Keratinocyte (primary cell): ENCODE data around the gene NPVF. TPM values are rescaled to one million over a fixed set of nuclear protein-coding genes. Genes with fewer than 3 reads are reported as not detected.

Experiments
- DNase-seq: peaks from one replicate; pipeline ENCODE4 v3.0.0-alpha.2; 2011; ENCODE audit warnings: low read depth, missing footprints, low spot score
- FAIRE-seq: peaks from 2 replicates; lab custom pipeline; 2011; peaks lifted over from hg19 to GRCh38; lab: Jason Lieb, UNC
- H2AFZ ChIP-seq: 2 replicates; pipeline ENCODE4 v1.6.0; 2012; ENCODE audit warnings: low read length, control low read depth, inconsistent platforms; ENCODE audit not compliant: control insufficient read depth
- H3K27ac ChIP-seq: 2 replicates; pipeline ENCODE4 v1.5.1; 2011; ENCODE audit warnings: low read length; ENCODE audit not compliant: control insufficient read depth, insufficient read depth
- H3K27me3 ChIP-seq: 3 replicates; pipeline ENCODE4 v1.6.0; 2011; ENCODE audit warnings: low read length; ENCODE audit not compliant: control insufficient read depth, insufficient read depth; ENCODE audit errors: extremely low read depth
- H3K36me3 ChIP-seq, 2 experiments: 2 replicates in 1 of 2; 3 replicates in 1 of 2; pipeline ENCODE4 v1.5.1; 2011; ENCODE audit warnings: low read length in 2 of 2, mild to moderate bottlenecking in 1 of 2; ENCODE audit not compliant: control insufficient read depth in 2 of 2, insufficient read depth in 2 of 2; ENCODE audit errors: extremely low read depth in 1 of 2
- H3K4me1 ChIP-seq: 3 replicates; pipeline ENCODE4 v1.5.1; 2011; ENCODE audit warnings: low read length; ENCODE audit not compliant: control insufficient read depth, insufficient read depth; ENCODE audit errors: extremely low read depth
- H3K4me2 ChIP-seq: 3 replicates; pipeline ENCODE4 v1.6.0; 2011; ENCODE audit warnings: low read depth, low read length; ENCODE audit not compliant: control insufficient read depth, insufficient read depth; ENCODE audit errors: extremely low read depth
- H3K4me3 ChIP-seq, 3 experiments: fragments of 200-600 bp in 1 of 3; sonication (generic) in 1 of 3; 2 replicates in 2 of 3; 3 replicates in 1 of 3; pipeline ENCODE4 v1.5.1; 2011 to 2016; ENCODE audit warnings: low read length in 3 of 3, mild to moderate bottlenecking in 3 of 3, control low read depth in 2 of 3, inconsistent platforms in 1 of 3, low read depth in 1 of 3, mixed read lengths in 1 of 3, mixed run types in 1 of 3, moderate library complexity in 1 of 3; ENCODE audit not compliant: control insufficient read depth in 2 of 3, insufficient read depth in 2 of 3; ENCODE audit errors: extremely low read depth in 1 of 3
- H3K79me2 ChIP-seq: 2 replicates; pipeline ENCODE4 v1.6.0; 2012; ENCODE audit warnings: low read length; ENCODE audit not compliant: control insufficient read depth, insufficient read depth
- H3K9ac ChIP-seq: 3 replicates; pipeline ENCODE4 v1.6.0; 2011; ENCODE audit warnings: low read length; ENCODE audit not compliant: control insufficient read depth, insufficient read depth; ENCODE audit errors: extremely low read depth
- H3K9me1 ChIP-seq: 3 replicates; pipeline ENCODE4 v1.6.0; 2011; ENCODE audit warnings: low read length; ENCODE audit not compliant: control insufficient read depth, insufficient read depth; ENCODE audit errors: extremely low read depth
- H3K9me3 ChIP-seq: 2 replicates; pipeline ENCODE4 v1.5.1; 2012; ENCODE audit warnings: low read depth, low read length; ENCODE audit not compliant: control insufficient read depth
- H4K20me1 ChIP-seq: 3 replicates; pipeline ENCODE4 v1.6.0; 2011; ENCODE audit warnings: low read length; ENCODE audit not compliant: control insufficient read depth, insufficient read depth; ENCODE audit errors: extremely low read depth
- EZH2 ChIP-seq: IDR thresholded peaks from one replicate; pipeline ENCODE4 v1.6.1; 2012; ENCODE audit warnings: inconsistent platforms, mild to moderate bottlenecking, low read length, moderate library complexity
- dilution Hi-C: fragments of 300-500 bp; cut with MboI; formaldehyde crosslinking; loops from one replicate; pipeline ENCODE4 v1.7.0; 2020; ENCODE audit warnings: low sequenced_read_pairs; ENCODE audit not compliant: extremely low pct_ligation_motif_present
- polyA plus RNA-seq, 5 experiments: library from polyadenylated mRNA; depleted of rRNA in 3 of 5; stranded (reverse) in 3 of 5; stranded (forward) in 1 of 5; unstranded in 1 of 5; fragments of >200 nt; gene quantifications; 1 replicate in 1 of 5; 2 replicates in 3 of 5; 3 replicates in 1 of 5; pipeline versions ENCODE4 v1.2.1 to v1.2.3, GENCODE V29; 2011 to 2012; ENCODE audit warnings: missing spikeins in 2 of 5, low read depth in 1 of 5, low replicate concordance in 1 of 5
- TF ChIP-seq, protein P1 (sequence below), 3 experiments: IDR thresholded peaks in 1 of 3; conservative IDR thresholded peaks in 1 of 3; optimal IDR thresholded peaks in 1 of 3; 2 replicates in 2 of 3; 3 replicates in 1 of 3; pipeline versions ENCODE3 to v1.5.1; 2011; ENCODE audit warnings: low read length in 3 of 3, mild to moderate bottlenecking in 3 of 3, moderate library complexity in 2 of 3, control low read depth in 1 of 3, inconsistent platforms in 1 of 3; ENCODE audit not compliant: insufficient read depth in 2 of 3; ENCODE audit errors: extremely low read depth in 1 of 3

Gene NPVF
- polyA plus RNA-seq, 1 donor (not counting 4 experiments of a cell fraction or from before 2014, with no cell fraction given), result not detected

DNA sequence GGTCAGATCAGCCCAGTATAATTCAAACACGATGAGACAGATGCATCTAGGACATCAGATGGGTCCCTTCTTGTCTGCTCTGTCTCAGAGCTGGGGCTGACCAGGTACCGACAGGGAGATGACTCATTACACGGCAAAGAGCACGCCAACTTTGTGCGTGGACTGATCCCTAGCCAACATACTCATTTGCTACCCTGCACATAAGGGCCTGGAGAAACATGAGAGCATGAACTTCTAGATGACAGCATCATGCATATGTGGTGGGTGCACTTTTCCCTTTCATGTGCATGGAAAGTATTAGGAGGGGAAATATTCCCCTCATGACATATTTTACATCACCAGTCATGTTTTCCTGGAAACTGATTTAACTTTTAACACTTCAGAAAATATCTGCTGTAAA, 35.1 kb upstream of the NPVF start:
- Histone ChIP-seq H4K20me1 (no peaks in the 10 kb centered on the region), H3K79me2 (no peaks in the 10 kb centered on the region), H3K4me2 (no peak overlapping the region), H3K4me3 (no peak overlapping the region), H2AFZ (no peak overlapping the region), H3K4me1 (peaks cover 8% of the 10 kb centered on the region), H3K9ac (no peak overlapping the region), H3K27me3 (no peaks in the 10 kb centered on the region), H3K9me3 (no peaks in the 10 kb centered on the region), H3K36me3 (no peaks in the 10 kb centered on the region), H3K9me1 (no peaks in the 10 kb centered on the region), H3K27ac (no peak overlapping the region)
- no peak for DNase-seq
- no peak for FAIRE-seq
- dilution Hi-C loops, result no loop called here
- no peak for TF ChIP-seq EZH2
- TF ChIP-seq, protein P1, sequence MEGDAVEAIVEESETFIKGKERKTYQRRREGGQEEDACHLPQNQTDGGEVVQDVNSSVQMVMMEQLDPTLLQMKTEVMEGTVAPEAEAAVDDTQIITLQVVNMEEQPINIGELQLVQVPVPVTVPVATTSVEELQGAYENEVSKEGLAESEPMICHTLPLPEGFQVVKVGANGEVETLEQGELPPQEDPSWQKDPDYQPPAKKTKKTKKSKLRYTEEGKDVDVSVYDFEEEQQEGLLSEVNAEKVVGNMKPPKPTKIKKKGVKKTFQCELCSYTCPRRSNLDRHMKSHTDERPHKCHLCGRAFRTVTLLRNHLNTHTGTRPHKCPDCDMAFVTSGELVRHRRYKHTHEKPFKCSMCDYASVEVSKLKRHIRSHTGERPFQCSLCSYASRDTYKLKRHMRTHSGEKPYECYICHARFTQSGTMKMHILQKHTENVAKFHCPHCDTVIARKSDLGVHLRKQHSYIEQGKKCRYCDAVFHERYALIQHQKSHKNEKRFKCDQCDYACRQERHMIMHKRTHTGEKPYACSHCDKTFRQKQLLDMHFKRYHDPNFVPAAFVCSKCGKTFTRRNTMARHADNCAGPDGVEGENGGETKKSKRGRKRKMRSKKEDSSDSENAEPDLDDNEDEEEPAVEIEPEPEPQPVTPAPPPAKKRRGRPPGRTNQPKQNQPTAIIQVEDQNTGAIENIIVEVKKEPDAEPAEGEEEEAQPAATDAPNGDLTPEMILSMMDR (optimal IDR thresholded peaks at IDR 0.05 in 1 of 3, IDR thresholded peaks at IDR 0.05 in 1 of 3, conservative IDR thresholded peaks at IDR 0.05 in 1 of 3; ENCODE audit: extremely low read depth in 1 of 3, insufficient read depth in 2 of 3, low read length in 3 of 3), result no peak

DNA sequence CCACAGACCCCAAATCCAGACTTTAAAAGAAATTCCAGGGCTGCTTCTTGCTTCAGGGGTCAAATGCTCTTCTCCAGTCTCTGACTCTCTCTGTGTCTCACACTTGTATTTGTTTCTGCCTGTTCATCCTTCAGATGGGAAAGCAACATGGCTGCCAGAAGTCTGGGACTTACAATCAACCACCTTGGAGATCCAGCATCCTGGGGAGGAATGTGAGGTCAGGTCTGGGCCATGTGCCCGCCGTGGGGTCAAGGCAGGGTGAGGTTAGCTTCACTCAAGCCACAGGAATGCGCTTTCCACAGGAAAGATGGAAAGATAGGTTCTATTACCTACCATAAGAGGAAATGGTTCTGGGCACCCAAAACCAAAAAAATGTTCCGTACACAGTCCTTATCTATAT, 34.3 kb upstream of the NPVF start:
- H3K79me2 ChIP-seq, result no peaks in the 10 kb centered on the region
- H3K9ac ChIP-seq, result no peak overlapping the region
- H3K27me3 ChIP-seq, result no peaks in the 10 kb centered on the region
- peaks cover 8% of the 10 kb centered on the region for H3K4me1 ChIP-seq
- H4K20me1 ChIP-seq, result no peaks in the 10 kb centered on the region
- dilution Hi-C loops, result no loop called here
- no peaks in the 10 kb centered on the region for H3K9me3 ChIP-seq
- H3K4me3 ChIP-seq, result no peak overlapping the region
- H3K36me3 ChIP-seq, result no peaks in the 10 kb centered on the region
- no peak overlapping the region for H2AFZ ChIP-seq
- FAIRE-seq (no peak), DNase-seq (no peak)
- H3K4me2 ChIP-seq, result no peak overlapping the region
- no peak for TF ChIP-seq EZH2
- TF ChIP-seq, protein P1 (optimal IDR thresholded peaks at IDR 0.05 in 1 of 3, IDR thresholded peaks at IDR 0.05 in 1 of 3, conservative IDR thresholded peaks at IDR 0.05 in 1 of 3; ENCODE audit: extremely low read depth in 1 of 3, insufficient read depth in 2 of 3, low read length in 3 of 3), result no peak
- H3K27ac ChIP-seq, result no peak overlapping the region
- H3K9me1 ChIP-seq, result no peaks in the 10 kb centered on the region
